K562 (cell line): Measurements from ENCODE around the gene ABLIM2. TPM values are rescaled to one million over a fixed set of nuclear protein-coding genes. Genes with fewer than 3 reads are reported as not detected.

Experiments
- ATAC-seq: fragments of 200-7000 bp; cut with Tn5 transposase; 3 replicates; pipeline ENCODE4 v1.9.1; 2020; ENCODE audit warnings: moderate library complexity
- BruUV-seq: library from RNA; stranded (reverse); fragments of 400-500 nt; replicated peaks from 2 replicates; lab custom pipeline; 2021; lab: Mats Ljungman, UMichigan
- CTCF ChIA-PET: fragments of 300-600 bp; formaldehyde crosslinking; extraction: SDS; loops from one replicate; lab custom pipeline; 2021; ENCODE audit warnings: low intra/inter-chr PET ratio; lab: Yijun Ruan, JAX
- POLR2A ChIA-PET: fragments of 300-600, 350-650 bp; sonication (Branson Sonifier 250); formaldehyde crosslinking; extraction: SDS; loops from one replicate; lab custom pipeline; 2021; ENCODE audit warnings: antibody characterized with exemption, inconsistent platforms; lab: Yijun Ruan, JAX
- DNase-seq, 4 experiments: peaks; one replicate each; pipeline versions ENCODE4 v3.0.0 to v3.0.0-alpha.2; 2011 to 2018; ENCODE audit warnings: low spot score in 3 of 4, mixed read lengths in 3 of 4; ENCODE audit errors: extremely low read depth in 1 of 4
- FAIRE-seq: peaks from 2 replicates; lab custom pipeline; 2011; peaks lifted over from hg19 to GRCh38; lab: Jason Lieb, UNC
- H2AFZ ChIP-seq: 2 replicates; pipeline ENCODE4 v1.6.0; 2011; ENCODE audit warnings: low read depth, low read length, control low read depth, inconsistent platforms
- H3K27ac ChIP-seq: fragments of 200-600 bp; 3 replicates; pipeline ENCODE4 v1.8.0; 2011; ENCODE audit warnings: low read depth, mild to moderate bottlenecking, control low read depth, inconsistent platforms, low read length, moderate library complexity, mixed read lengths; ENCODE audit errors: extremely low read depth
- H3K27me3 ChIP-seq, 2 experiments: fragments of 300-600 bp in 1 of 2; 2 replicates in 1 of 2; 3 replicates in 1 of 2; pipeline versions ENCODE4 v1.6.0 to v1.8.0; 2011; ENCODE audit warnings: inconsistent platforms in 2 of 2, low read length in 2 of 2, mild to moderate bottlenecking in 1 of 2, mixed read lengths in 1 of 2, moderate library complexity in 1 of 2; ENCODE audit not compliant: control insufficient read depth in 2 of 2, insufficient read depth in 2 of 2
- H3K36me3 ChIP-seq: fragments of 300-600 bp; 3 replicates; pipeline ENCODE4 v1.8.0; 2011; ENCODE audit warnings: mild to moderate bottlenecking, low read length, inconsistent platforms; ENCODE audit not compliant: control insufficient read depth, insufficient read depth
- H3K4me1 ChIP-seq, 2 experiments: fragments of 200-600 bp in 1 of 2; replicated peaks in 1 of 2; 2 replicates in 1 of 2; 3 replicates in 1 of 2; pipeline versions ENCODE4 v1.5.1 to v1.8.0; 2011; ENCODE audit warnings: inconsistent platforms in 2 of 2, low read length in 2 of 2, mild to moderate bottlenecking in 1 of 2, mixed read lengths in 1 of 2, moderate library complexity in 1 of 2; ENCODE audit not compliant: control insufficient read depth in 2 of 2, insufficient read depth in 2 of 2
- H3K4me2 ChIP-seq: 2 replicates; pipeline ENCODE4 v1.6.1; 2011; ENCODE audit warnings: low read length, control low read depth, inconsistent platforms, mixed read lengths; ENCODE audit not compliant: insufficient read depth
- H3K4me3 ChIP-seq: fragments of 200-600 bp; sonication (generic), shearing (Covaris generic); 2 replicates; pipeline ENCODE4 v1.5.1; 2016; ENCODE audit warnings: control low read depth, inconsistent platforms
- H3K79me2 ChIP-seq: fragments of 200-600 bp; 3 replicates; pipeline ENCODE4 v1.8.0; 2011; ENCODE audit warnings: low read length, inconsistent platforms; ENCODE audit not compliant: control insufficient read depth, insufficient read depth
- H3K9ac ChIP-seq, 2 experiments: 2 replicates each; pipeline versions ENCODE4 v1.6.0 to v1.6.1; 2011; ENCODE audit warnings: low read depth in 2 of 2, low read length in 2 of 2, control low read depth in 1 of 2, inconsistent platforms in 1 of 2, mild to moderate bottlenecking in 1 of 2, mixed read lengths in 1 of 2; ENCODE audit not compliant: insufficient read depth in 1 of 2
- H3K9me1 ChIP-seq: one replicate; pipeline ENCODE4 v1.6.0; 2011; ENCODE audit warnings: inconsistent platforms, mild to moderate bottlenecking, low read length, moderate library complexity; ENCODE audit not compliant: control insufficient read depth, insufficient read depth
- H3K9me3 ChIP-seq: replicated peaks from 2 replicates; pipeline ENCODE4 v1.5.1; 2011; ENCODE audit warnings: low read depth, low read length, inconsistent platforms; ENCODE audit not compliant: control insufficient read depth, insufficient read depth
- H4K20me1 ChIP-seq: replicated peaks from 2 replicates; pipeline ENCODE4 v1.6.1; 2011; ENCODE audit warnings: low read length, inconsistent platforms, mixed read lengths; ENCODE audit not compliant: control insufficient read depth, insufficient read depth
- CBFB ChIP-seq: sonication (generic); formaldehyde crosslinking; IDR thresholded peaks from 2 replicates; pipeline ENCODE4 v1.4.0; 2020; ENCODE audit warnings: mild to moderate bottlenecking, missing genetic modification reagents
- CTBP1 ChIP-seq: fragments of 450-650 bp; IDR thresholded peaks from 2 replicates; pipeline ENCODE4 v1.6.1; 2016; ENCODE audit warnings: borderline replicate concordance
- GABPB1 ChIP-seq: sonication (generic); formaldehyde crosslinking; IDR thresholded peaks from 2 replicates; pipeline ENCODE4 v1.8.0; 2022; ENCODE audit warnings: mild to moderate bottlenecking, missing genetic modification reagents
- MCM5 ChIP-seq: fragments of 450-650 bp; IDR thresholded peaks from 2 replicates; pipeline ENCODE4 v1.6.1; 2016; ENCODE audit warnings: low read depth
- NFE2L1 ChIP-seq: fragments of 450-650 bp; IDR thresholded peaks from 2 replicates; pipeline ENCODE4 v1.6.1; 2016; ENCODE audit warnings: missing genetic modification characterization, low read depth, mild to moderate bottlenecking, missing compliant biosample characterization, moderate library complexity, borderline replicate concordance
- NUFIP1 ChIP-seq: fragments of 450-650 bp; IDR thresholded peaks from 2 replicates; pipeline ENCODE4 v1.6.1; 2018; ENCODE audit not compliant: partially characterized antibody
- SIN3B ChIP-seq: fragments of 450-650 bp; IDR thresholded peaks from 2 replicates; pipeline ENCODE4 v1.6.1; 2017; ENCODE audit warnings: low read depth, mild to moderate bottlenecking, moderate library complexity
- SIRT6 ChIP-seq: IDR thresholded peaks from one replicate; pipeline ENCODE4 v1.6.1; 2012; ENCODE audit warnings: low read depth, mild to moderate bottlenecking, control low read depth, inconsistent platforms, low read length, moderate library complexity
- TGIF2 ChIP-seq: sonication (generic); formaldehyde crosslinking; IDR thresholded peaks from 2 replicates; pipeline ENCODE4 v1.8.1; 2022; ENCODE audit warnings: mild to moderate bottlenecking, missing genetic modification reagents, moderate library complexity
- ZNF224 ChIP-seq: sonication (generic); formaldehyde crosslinking; IDR thresholded peaks from 2 replicates; pipeline ENCODE4 v1.8.0; 2022; ENCODE audit warnings: mild to moderate bottlenecking, missing genetic modification reagents
- ZNF41 ChIP-seq: fragments of 250-450 bp; sonication (Bioruptor Pico); conservative IDR thresholded peaks from 2 replicates; pipeline ENCODE4 v1.4.0; 2020; ENCODE audit warnings: mild to moderate bottlenecking
- ZNF655 ChIP-seq: fragments of 250-450 bp; sonication (Bioruptor Pico); IDR thresholded peaks from 2 replicates; pipeline ENCODE4 v1.5.0; 2021
- ZNF76 ChIP-seq: fragments of 250-450 bp; sonication (Bioruptor Pico); IDR thresholded peaks from 2 replicates; pipeline ENCODE4 v1.4.0; 2020; ENCODE audit warnings: mild to moderate bottlenecking, moderate library complexity, borderline replicate concordance
- WGBS: fragments of 100-300 bp; shearing (Covaris generic); methylation state at CpG from one replicate; pipeline ENCODE4 v1.1.6; 2016; ENCODE audit warnings: low coverage, mixed read lengths; ENCODE audit not compliant: insufficient coverage; ENCODE audit errors: missing lambda C conversion rate; 5-methylcytosine and 5-hydroxymethylcytosine counted together
- in situ Hi-C: fragments of 300-500 bp; cut with MboI; formaldehyde crosslinking; loops from 4 replicates; pipeline ENCODE4 v1.15.0; 2018; ENCODE audit warnings: inconsistent platforms, mixed read lengths
- intact Hi-C: fragments of 100-400 bp; cut with micrococcal nuclease; formaldehyde crosslinking; loops from 2 replicates; pipeline ENCODE4 v1.14.2; 2022
- polyA plus RNA-seq, 8 experiments: library from polyadenylated mRNA; depleted of rRNA in 4 of 8; stranded (reverse) in 5 of 8; unstranded in 3 of 8; fragments of >200 nt; fragmentation: Nextera tagmentation in 2 of 8; fragmentation: Illumina TruSeq in 1 of 8; extraction: Ambion mirVana in 2 of 8; extraction: Trizol in 1 of 8; gene quantifications; 2 replicates each; pipeline versions ENCODE4 v1.2.1 to v1.2.3, GENCODE V29; 2011 to 2014; ENCODE audit warnings: inconsistent platforms in 1 of 8, missing spikeins in 1 of 8
- total RNA-seq, 7 experiments: library from RNA; depleted of rRNA in 6 of 7; stranded (reverse); fragments of >200 nt in 6 of 7; fragmentation: Illumina TruSeq in 2 of 7; extraction: Trizol in 2 of 7; gene quantifications; 2 replicates each; pipeline versions ENCODE4 v1.2.1 to v1.2.3, GENCODE V29; 2011 to 2021; ENCODE audit warnings: low replicate concordance in 1 of 7

ABLIM2 gene
- total and polyA plus RNA-seq, 9 of the 15 experiments (the other 6 are each of a cell fraction or from before 2014, with no cell fraction given), result not detected

- no peaks in the 10 kb centered on the region for H3K36me3 ChIP-seq
- H3K4me1 ChIP-seq, result no peaks in the 10 kb centered on the region
- intact Hi-C loops, result no loop called here
- peaks cover 4 to 40% of the 10 kb centered on the region in 2 experiments; a peak in 3 of 5 replicates for H3K27me3 ChIP-seq
- BruUV-seq, result no TSS peak
- in situ Hi-C loops, result no loop called here
- peaks cover 11% of the 10 kb centered on the region; the same call in 1 of the 2 replicates for H4K20me1 ChIP-seq
- 0% methylated on average over 2 of the region's 2 CpGs for WGBS
- no peak overlapping the region for H3K4me3 ChIP-seq
- POLR2A ChIA-PET, result no interaction called here
- CTCF ChIA-PET, result no interaction called here
- no peak for FAIRE-seq
- H3K9ac ChIP-seq, result no peak overlapping the region
- DNase-seq, result no peak
- no peaks in the 10 kb centered on the region for H3K79me2 ChIP-seq
- no peak for TF ChIP-seq ZNF76
- TF ChIP-seq CBFB (CRISPR knock-in tag), result no peak
- TF ChIP-seq GABPB1, result no peak
- no peak for TF ChIP-seq NFE2L1
- no peak for TF ChIP-seq SIN3B
- no peak for TF ChIP-seq ZNF655 (CRISPR knock-in tag)
- TF ChIP-seq NUFIP1, result no peak
- TF ChIP-seq SIRT6, result no peak
- no peak for TF ChIP-seq ZNF224 (CRISPR knock-in tag)
- TF ChIP-seq ZNF41 (CRISPR knock-in tag), result no peak
- TF ChIP-seq CTBP1, result no peak
- TF ChIP-seq MCM5, result no peak
- TF ChIP-seq TGIF2, result no peak
- H3K9me3 ChIP-seq, result no peaks in the 10 kb centered on the region
- no peak for ATAC-seq
- no peak overlapping the region for H3K4me2 ChIP-seq
- H3K9me1 ChIP-seq, result no peaks in the 10 kb centered on the region
- no peak overlapping the region for H3K27ac ChIP-seq
- no peak overlapping the region for H2AFZ ChIP-seq
These were observed 178.6 kb downstream of the ABLIM2 start for GRCh38 chr4:7980036-7980435.
